ENCODE measurements around the gene CDH22.
A peak's percentile ranks its signal among the peaks of the same experiment; 100 is the strongest.

CDH22 gene

GRCh38 chr20:46178891-46179290 is 129.4 kb downstream of the CDH22 start:
- peaks cover 61% of the 10 kb centered on the region for H3K27me3 ChIP-seq (replicated peaks; ENCODE audit: control insufficient read depth, insufficient read depth, low read length)
- no peak overlapping the region for H3K4me3 ChIP-seq (ENCODE audit: low read length)
- H3K4me1 ChIP-seq (ENCODE audit: control insufficient read depth, insufficient read depth, low read length), result no peaks in the 10 kb centered on the region
- no peaks in the 10 kb centered on the region for H3K9me3 ChIP-seq (ENCODE audit: control insufficient read depth, low read length)
- no peak for DNase-seq (ENCODE audit: low read depth)
- H3K9ac ChIP-seq (ENCODE audit: low read length), result no peak overlapping the region
- H3K36me3 ChIP-seq (ENCODE audit: control insufficient read depth, insufficient read depth, low read length, severe bottlenecking), result no peaks in the 10 kb centered on the region

- H3K27me3 ChIP-seq (replicated peaks; ENCODE audit: control insufficient read depth, insufficient read depth, low read length), result peaks cover 71% of the 10 kb centered on the region
- DNase-seq (ENCODE audit: low read depth), result no peak
- H3K4me1 ChIP-seq (ENCODE audit: control insufficient read depth, insufficient read depth, low read length), result no peaks in the 10 kb centered on the region
- H3K9ac ChIP-seq (ENCODE audit: low read length), result no peak overlapping the region
- H3K36me3 ChIP-seq (ENCODE audit: control insufficient read depth, insufficient read depth, low read length, severe bottlenecking), result no peaks in the 10 kb centered on the region
- no peak overlapping the region for H3K4me3 ChIP-seq (ENCODE audit: low read length)
- H3K9me3 ChIP-seq (ENCODE audit: control insufficient read depth, low read length), result no peaks in the 10 kb centered on the region
Observed at GRCh38 chr20:46177768-46178167, 130.5 kb downstream of the CDH22 start.

GRCh38 chr20:46176739-46177378 is 131.4 kb downstream of the CDH22 start:
- Histone ChIP-seq H3K9me3 (ENCODE audit: control insufficient read depth, low read length) (no peaks in the 10 kb centered on the region), H3K27me3 (replicated peaks; ENCODE audit: control insufficient read depth, insufficient read depth, low read length) (peaks cover 71% of the 10 kb centered on the region), H3K4me3 (ENCODE audit: low read length) (no peak overlapping the region), H3K36me3 (ENCODE audit: control insufficient read depth, insufficient read depth, low read length, severe bottlenecking) (no peaks in the 10 kb centered on the region), H3K4me1 (ENCODE audit: control insufficient read depth, insufficient read depth, low read length) (no peaks in the 10 kb centered on the region), H3K9ac (ENCODE audit: low read length) (no peak overlapping the region)
- DNase-seq (ENCODE audit: low read depth), result no peak

GRCh38 chr20:46175127-46175494 is 133.2 kb downstream of the CDH22 start:
- Histone ChIP-seq H3K36me3 (ENCODE audit: control insufficient read depth, insufficient read depth, low read length, severe bottlenecking) (no peaks in the 10 kb centered on the region), H3K4me1 (ENCODE audit: control insufficient read depth, insufficient read depth, low read length) (no peaks in the 10 kb centered on the region), H3K4me3 (ENCODE audit: low read length) (no peak overlapping the region), H3K27me3 (replicated peaks; ENCODE audit: control insufficient read depth, insufficient read depth, low read length) (peaks cover 86% of the 10 kb centered on the region), H3K9me3 (ENCODE audit: control insufficient read depth, low read length) (no peaks in the 10 kb centered on the region), H3K9ac (ENCODE audit: low read length) (no peak overlapping the region)
- no peak for DNase-seq (ENCODE audit: low read depth)

- no peaks in the 10 kb centered on the region for H3K9me3 ChIP-seq (ENCODE audit: control insufficient read depth, low read length)
- H3K4me3 ChIP-seq (ENCODE audit: low read length), result no peak overlapping the region
- H3K27me3 ChIP-seq (replicated peaks; ENCODE audit: control insufficient read depth, insufficient read depth, low read length), result peaks cover 84% of the 10 kb centered on the region
- H3K4me1 ChIP-seq (ENCODE audit: control insufficient read depth, insufficient read depth, low read length), result no peaks in the 10 kb centered on the region
- no peak overlapping the region for H3K9ac ChIP-seq (ENCODE audit: low read length)
- DNase-seq (ENCODE audit: low read depth), result peak; percentile 35
- no peaks in the 10 kb centered on the region for H3K36me3 ChIP-seq (ENCODE audit: control insufficient read depth, insufficient read depth, low read length, severe bottlenecking)
Observed at GRCh38 chr20:46174469-46175126, 133.7 kb downstream of the CDH22 start.

GRCh38 chr20:46173652-46174468 is 134.4 kb downstream of the CDH22 start:
- peaks cover 84% of the 10 kb centered on the region for H3K27me3 ChIP-seq (replicated peaks; ENCODE audit: control insufficient read depth, insufficient read depth, low read length)
- H3K9ac ChIP-seq (ENCODE audit: low read length), result no peak overlapping the region
- H3K4me1 ChIP-seq (ENCODE audit: control insufficient read depth, insufficient read depth, low read length), result no peaks in the 10 kb centered on the region
- no peak for DNase-seq (ENCODE audit: low read depth)
- H3K36me3 ChIP-seq (ENCODE audit: control insufficient read depth, insufficient read depth, low read length, severe bottlenecking), result no peaks in the 10 kb centered on the region
- no peaks in the 10 kb centered on the region for H3K9me3 ChIP-seq (ENCODE audit: control insufficient read depth, low read length)
- no peak overlapping the region for H3K4me3 ChIP-seq (ENCODE audit: low read length)

- no peak overlapping the region for H3K9ac ChIP-seq (ENCODE audit: low read length)
- H3K4me1 ChIP-seq (ENCODE audit: control insufficient read depth, insufficient read depth, low read length), result no peaks in the 10 kb centered on the region
- DNase-seq (ENCODE audit: low read depth), result no peak
- no peaks in the 10 kb centered on the region for H3K9me3 ChIP-seq (ENCODE audit: control insufficient read depth, low read length)
- H3K36me3 ChIP-seq (ENCODE audit: control insufficient read depth, insufficient read depth, low read length, severe bottlenecking), result no peaks in the 10 kb centered on the region
- H3K27me3 ChIP-seq (replicated peaks; ENCODE audit: control insufficient read depth, insufficient read depth, low read length), result peaks cover 89% of the 10 kb centered on the region
- no peak overlapping the region for H3K4me3 ChIP-seq (ENCODE audit: low read length)
Observed at GRCh38 chr20:46172961-46173536, 135.2 kb downstream of the CDH22 start.

GRCh38 chr20:46172455-46172854 is 135.8 kb downstream of the CDH22 start:
- peaks cover 85% of the 10 kb centered on the region for H3K27me3 ChIP-seq (replicated peaks; ENCODE audit: control insufficient read depth, insufficient read depth, low read length)
- no peaks in the 10 kb centered on the region for H3K9me3 ChIP-seq (ENCODE audit: control insufficient read depth, low read length)
- H3K9ac ChIP-seq (ENCODE audit: low read length), result no peak overlapping the region
- H3K4me3 ChIP-seq (ENCODE audit: low read length), result no peak overlapping the region
- H3K36me3 ChIP-seq (ENCODE audit: control insufficient read depth, insufficient read depth, low read length, severe bottlenecking), result no peaks in the 10 kb centered on the region
- H3K4me1 ChIP-seq (ENCODE audit: control insufficient read depth, insufficient read depth, low read length), result no peaks in the 10 kb centered on the region
- no peak for DNase-seq (ENCODE audit: low read depth)

GRCh38 chr20:46171909-46172308 is 136.4 kb downstream of the CDH22 start:
- H3K27me3 ChIP-seq (replicated peaks; ENCODE audit: control insufficient read depth, insufficient read depth, low read length), result peaks cover 79% of the 10 kb centered on the region
- no peak overlapping the region for H3K4me3 ChIP-seq (ENCODE audit: low read length)
- H3K9me3 ChIP-seq (ENCODE audit: control insufficient read depth, low read length), result peaks cover 5% of the 10 kb centered on the region
- no peaks in the 10 kb centered on the region for H3K36me3 ChIP-seq (ENCODE audit: control insufficient read depth, insufficient read depth, low read length, severe bottlenecking)
- no peak overlapping the region for H3K9ac ChIP-seq (ENCODE audit: low read length)
- H3K4me1 ChIP-seq (ENCODE audit: control insufficient read depth, insufficient read depth, low read length), result no peaks in the 10 kb centered on the region
- DNase-seq (ENCODE audit: low read depth), result no peak

- Histone ChIP-seq H3K9ac (ENCODE audit: low read length) (no peak overlapping the region), H3K9me3 (ENCODE audit: control insufficient read depth, low read length) (peaks cover 6% of the 10 kb centered on the region), H3K4me3 (ENCODE audit: low read length) (no peak overlapping the region), H3K27me3 (replicated peaks; ENCODE audit: control insufficient read depth, insufficient read depth, low read length) (peaks cover 78% of the 10 kb centered on the region), H3K36me3 (ENCODE audit: control insufficient read depth, insufficient read depth, low read length, severe bottlenecking) (no peaks in the 10 kb centered on the region), H3K4me1 (ENCODE audit: control insufficient read depth, insufficient read depth, low read length) (no peaks in the 10 kb centered on the region)
- no peak for DNase-seq (ENCODE audit: low read depth)
Observed at GRCh38 chr20:46171476-46171875, 136.8 kb downstream of the CDH22 start.
